NCI-H2107 treated with DMSO at 0.1 percent for 48 hours (cell line): ENCODE data around the gene FAM107B.
A peak's percentile ranks its signal among the peaks of the same experiment; 100 is the strongest.

Source experiments
- DNase-seq: peaks from one replicate; lab custom pipeline; 2025; ENCODE audit not compliant: unreplicated experiment; lab: John Stamatoyannopoulos, UW

The FAM107B gene

GRCh38 chr10:14543046-14543903, 231.4 kb downstream of the FAM107B start:
- DNase-seq: no peak

GRCh38 chr10:14541379-14541778, 233.3 kb downstream of the FAM107B start:
- no peak for DNase-seq

GRCh38 chr10:14540611-14541010, 234.1 kb downstream of the FAM107B start:
- DNase-seq: no peak

GRCh38 chr10:14540062-14540461, 234.6 kb downstream of the FAM107B start:
- DNase-seq: no peak

- DNase-seq: no peak
Observed at GRCh38 chr10:14539176-14539575, 235.5 kb downstream of the FAM107B start.

- no peak for DNase-seq
Observed at GRCh38 chr10:14536241-14537213, 238.2 kb downstream of the FAM107B start.

GRCh38 chr10:14535457-14536130, 239.1 kb downstream of the FAM107B start:
- DNase-seq: no peak

GRCh38 chr10:14534152-14534551, 240.5 kb downstream of the FAM107B start:
- no peak for DNase-seq

GRCh38 chr10:14533295-14533694, 241.4 kb downstream of the FAM107B start:
- DNase-seq: no peak

GRCh38 chr10:14532473-14533251, 242.0 kb downstream of the FAM107B start:
- DNase-seq: no peak

- no peak for DNase-seq
Observed at GRCh38 chr10:14531974-14532373, 242.7 kb downstream of the FAM107B start.

GRCh38 chr10:14530465-14530864, 244.2 kb downstream of the FAM107B start:
- no peak for DNase-seq

GRCh38 chr10:14529351-14529750, 245.3 kb downstream of the FAM107B start:
- DNase-seq: no peak

- no peak for DNase-seq
Observed at GRCh38 chr10:14528450-14528849, 246.2 kb downstream of the FAM107B start.

- no peak for DNase-seq
Observed at GRCh38 chr10:14527915-14528314, 246.8 kb downstream of the FAM107B start.

GRCh38 chr10:14527134-14527844, 247.4 kb downstream of the FAM107B start:
- peak; percentile 26 for DNase-seq

- DNase-seq: no peak
Observed at GRCh38 chr10:14526326-14526725, 248.4 kb downstream of the FAM107B start.

GRCh38 chr10:14524691-14525324, 249.9 kb downstream of the FAM107B start:
- DNase-seq: no peak

GRCh38 chr10:14523286-14523685, 251.4 kb downstream of the FAM107B start:
- no peak for DNase-seq
